Ecto neural progenitor cell (in vitro differentiated cells): Measurements from ENCODE around the gene CD22.
"Not testable (repeated sequence)": the region's sequence is repeated elsewhere in the genome, so short reads cannot be mapped to it uniquely, and the experiment has no call there.

Source experiments
- DNase-seq: peaks from one replicate; pipeline ENCODE4 v3.0.0-alpha.2; 2018; ENCODE audit warnings: low spot score

Gene CD22

DNA sequence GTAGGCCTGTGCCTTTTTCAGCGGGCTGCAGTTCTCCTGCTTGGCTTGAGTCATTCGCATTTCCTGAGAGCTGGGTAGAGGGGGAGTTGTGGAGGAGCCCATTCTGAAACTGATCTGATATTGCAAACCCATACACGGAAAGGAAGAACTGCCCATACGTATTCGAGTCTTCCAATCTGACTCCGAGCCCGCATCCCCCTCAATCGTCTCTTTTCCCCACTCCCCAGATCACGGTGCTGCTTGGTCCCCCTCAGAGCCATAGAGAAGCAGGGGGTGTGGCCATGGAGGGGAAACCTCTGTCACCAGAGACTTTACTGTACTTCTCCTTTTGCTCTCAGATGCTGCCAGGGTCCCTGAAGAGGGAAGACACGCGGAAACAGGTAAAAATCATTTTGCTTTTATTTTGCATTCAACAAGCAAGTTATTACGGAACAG, at the start of gene CD22:
Gene CD22, plus strand, starts transcription at position 337 of the 435 bp plus-strand sequence. CDS start 2,854 bp downstream, outside the sequence.
- no peak for DNase-seq

DNA sequence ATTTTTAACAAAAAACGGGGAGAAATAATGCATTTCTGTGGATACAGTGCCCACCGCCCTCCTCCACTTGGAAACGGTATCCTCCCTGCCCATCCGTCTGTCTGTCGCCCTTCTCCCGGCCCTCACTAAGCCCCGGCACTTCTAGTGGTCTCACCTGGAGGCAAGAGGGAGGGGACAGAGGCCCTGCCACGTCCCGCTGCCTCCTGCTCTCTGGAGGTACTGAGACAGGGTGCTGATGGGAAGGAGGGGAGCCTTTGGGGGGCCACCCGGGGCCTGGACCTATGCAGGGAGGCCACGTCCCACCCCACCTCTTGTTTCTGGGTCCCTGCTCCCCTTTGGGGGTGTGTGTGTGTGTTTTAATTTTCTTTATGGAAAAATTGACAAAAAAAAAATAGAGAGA, 49.6 kb upstream of the CD22 start:
- DNase-seq: no peak

DNA sequence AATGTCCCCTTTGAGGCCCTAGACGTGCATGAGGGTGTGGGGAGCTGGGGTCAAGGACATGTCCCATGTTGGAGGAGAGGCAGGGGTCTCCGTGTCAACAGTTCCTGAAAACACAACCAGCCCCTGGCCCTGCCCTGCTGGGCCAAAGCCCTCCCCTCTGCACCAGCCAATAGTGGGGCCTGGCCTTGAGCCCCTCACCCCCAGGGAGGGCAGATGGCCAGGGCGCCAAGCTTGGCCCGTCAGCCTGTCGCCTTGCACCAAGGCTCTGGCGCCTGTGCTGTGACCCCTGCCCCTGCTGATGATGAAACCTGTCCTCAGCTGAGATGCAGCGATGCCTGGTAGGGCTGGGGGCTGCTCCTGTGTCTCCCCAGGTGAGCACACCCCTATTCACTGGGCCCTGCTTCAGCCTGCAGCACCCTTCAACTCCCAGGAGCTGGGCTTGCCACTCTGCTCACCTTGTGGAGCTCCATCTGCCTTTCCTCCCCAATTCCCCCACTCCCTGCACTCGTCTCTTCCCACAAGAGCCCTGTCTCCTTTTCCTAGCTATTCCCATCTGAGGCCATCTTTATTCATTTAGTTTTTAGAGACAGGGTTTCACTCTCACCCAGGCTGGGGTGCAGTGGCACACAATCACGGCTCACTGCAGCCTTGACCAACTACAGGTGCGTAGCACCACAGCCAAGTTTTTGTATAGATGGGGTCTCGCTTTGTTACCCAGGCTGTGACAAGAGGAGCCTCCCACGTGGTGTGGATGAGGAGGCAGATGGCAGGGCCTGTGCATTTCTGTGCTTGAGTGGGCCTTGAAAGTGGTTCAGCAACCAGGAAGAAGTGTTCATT, 48.8 kb upstream of the CD22 start:
- DNase-seq: no peak

- no peak for DNase-seq
Observed at GRCh38 chr19:35281303-35281702, 47.7 kb upstream of the CD22 start.

DNA sequence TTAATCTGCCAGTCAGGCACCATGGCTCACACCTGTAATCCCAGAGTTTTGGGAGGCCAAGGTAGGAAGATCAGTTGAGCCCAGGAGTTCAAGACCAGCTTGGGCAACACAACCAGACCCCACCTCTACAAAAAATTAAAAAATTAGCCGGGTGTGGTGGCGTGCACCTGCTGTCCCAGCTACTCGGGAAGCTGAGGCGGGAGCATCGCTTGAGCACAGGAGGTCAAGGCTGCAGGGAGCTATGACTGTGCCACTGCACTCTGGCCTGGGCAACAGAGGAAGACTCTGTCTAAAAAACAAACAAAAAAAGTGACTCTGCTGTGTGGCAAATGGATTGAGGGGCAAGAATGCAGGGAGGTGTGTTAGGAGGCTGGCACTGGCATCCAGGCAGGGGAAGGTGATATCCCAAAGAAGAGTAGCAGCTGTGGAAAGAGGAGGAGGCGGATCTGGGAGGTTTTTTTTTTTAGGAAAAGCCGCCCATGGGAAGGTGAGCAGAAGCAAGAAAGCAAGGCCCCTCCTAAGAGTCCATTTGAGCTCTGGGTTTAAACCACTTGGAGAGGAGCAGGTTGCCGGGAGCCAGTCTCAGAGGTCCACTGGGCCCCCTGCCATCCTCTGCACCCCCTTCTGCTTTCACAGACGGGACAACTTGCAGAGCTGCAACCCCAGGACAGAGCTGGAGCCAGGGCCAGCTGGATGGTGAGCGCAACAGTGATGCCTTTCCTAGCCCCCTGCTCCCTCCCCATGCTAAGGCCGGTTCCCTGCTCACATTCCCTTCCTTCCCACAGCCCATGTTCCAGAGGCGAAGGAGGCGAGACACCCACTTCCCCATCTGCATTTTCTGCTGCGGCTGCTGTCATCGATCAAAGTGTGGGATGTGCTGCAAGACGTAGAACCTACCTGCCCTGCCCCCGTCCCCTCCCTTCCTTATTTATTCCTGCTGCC, 44.6 kb upstream of the CD22 start:
- DNase-seq: no peak

DNA sequence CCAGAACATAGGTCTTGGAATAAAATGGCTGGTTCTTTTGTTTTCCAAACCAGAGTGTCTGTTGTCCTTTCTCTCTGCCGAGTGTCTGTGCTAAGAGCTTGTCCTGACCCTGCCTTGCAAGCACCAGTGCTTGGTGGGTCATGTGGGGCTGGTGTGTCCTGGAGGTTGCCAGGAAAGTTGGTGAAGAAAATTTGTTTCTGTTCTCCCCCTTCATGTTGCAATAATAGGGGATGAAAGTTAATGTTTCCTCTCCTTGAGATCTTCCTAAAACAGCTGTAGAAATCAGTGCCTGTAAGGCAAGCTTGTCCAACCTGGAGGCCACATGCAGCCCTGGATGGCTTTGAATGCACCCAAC, 43.9 kb upstream of the CD22 start:
- no peak for DNase-seq

GRCh38 chr19:35285465-35285864, 43.5 kb upstream of the CD22 start:
- not testable (repeated sequence) for DNase-seq

DNA sequence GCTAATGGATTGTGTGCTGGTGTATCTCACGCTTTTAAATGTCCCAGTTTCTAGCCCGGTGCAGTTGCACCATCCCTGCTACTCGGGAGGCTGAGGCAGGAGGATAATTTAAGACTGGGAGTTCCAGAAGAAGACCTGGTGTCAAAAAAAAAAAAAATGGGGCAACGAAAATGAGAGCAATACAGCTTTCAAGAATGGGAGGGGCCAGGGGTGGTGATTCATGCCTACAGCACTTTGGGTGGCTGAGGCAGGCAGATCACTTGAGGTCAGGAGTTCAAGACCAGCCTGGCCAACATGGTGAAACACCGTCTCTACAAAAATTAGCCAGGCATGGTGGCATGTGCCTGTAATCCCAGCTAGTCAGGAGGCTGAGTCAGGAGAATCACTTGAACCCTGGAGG, 42.9 kb upstream of the CD22 start:
- DNase-seq: not testable (repeated sequence)

GRCh38 chr19:35287713-35288112, 41.3 kb upstream of the CD22 start:
- no peak for DNase-seq

GRCh38 chr19:35288331-35288730, 40.7 kb upstream of the CD22 start:
- DNase-seq: no peak

DNA sequence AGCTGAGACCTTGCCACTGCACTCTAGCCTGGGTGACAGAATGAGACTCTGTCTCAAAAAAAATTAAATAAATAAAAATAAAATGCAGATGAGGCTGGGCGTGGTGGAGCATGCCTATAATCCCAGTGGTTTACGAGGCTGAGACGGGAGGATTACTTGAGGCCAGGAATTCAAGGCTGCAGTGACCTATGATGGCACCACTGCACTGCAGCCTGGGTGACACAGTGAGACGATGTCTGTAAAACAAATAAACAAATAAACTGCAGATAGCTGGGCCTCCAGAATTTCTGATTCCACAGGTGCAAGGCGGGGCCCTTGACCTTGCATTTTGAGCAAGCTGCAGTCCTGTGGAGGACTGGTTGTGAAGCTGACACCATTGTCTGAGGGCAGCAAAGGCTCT, 40.1 kb upstream of the CD22 start:
- DNase-seq: no peak

- DNase-seq: no peak
Observed at GRCh38 chr19:35290381-35291127, 38.4 kb upstream of the CD22 start.

DNA sequence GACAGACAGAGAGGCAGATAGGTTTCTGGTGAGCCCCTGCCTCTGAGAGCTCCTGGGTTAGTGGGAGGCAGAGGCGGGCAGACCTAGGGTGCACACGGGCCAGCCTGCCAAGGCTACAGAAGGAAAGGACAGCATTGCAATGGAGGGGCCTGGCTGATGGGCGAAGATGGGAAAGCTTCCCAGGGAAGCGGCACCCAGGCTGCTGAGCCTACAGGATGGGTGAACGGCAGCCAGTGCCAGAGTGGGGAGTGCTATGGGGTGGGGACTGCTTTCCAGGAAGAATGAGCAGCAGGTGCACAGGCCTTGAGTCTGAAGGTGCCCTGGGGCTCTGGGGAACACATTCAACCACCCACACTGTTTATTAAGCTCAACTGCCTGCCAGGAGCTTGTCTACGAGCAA, 37.7 kb upstream of the CD22 start:
- DNase-seq: no peak

DNA sequence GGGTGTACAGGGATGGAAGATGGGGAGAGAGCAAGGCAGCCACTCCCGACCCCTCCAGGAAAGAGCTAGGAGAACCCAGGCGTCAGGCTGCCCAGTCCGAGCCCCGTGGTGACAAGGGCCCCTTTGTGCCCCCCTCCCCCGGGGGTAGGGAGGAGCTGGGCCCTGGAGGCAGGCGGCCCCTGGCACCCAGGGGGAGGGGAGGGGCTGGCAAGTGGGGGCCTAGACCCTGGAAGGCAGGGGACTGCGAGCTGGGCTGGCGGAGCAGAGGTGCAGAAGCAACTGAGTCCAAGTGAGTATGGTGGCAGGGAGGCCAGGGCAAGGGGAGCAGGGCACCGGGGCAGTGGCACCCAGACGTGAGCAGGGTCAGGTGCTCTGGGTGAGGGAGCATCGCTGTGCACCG, 37.1 kb upstream of the CD22 start, which contains the start of gene MAG:
Gene MAG, plus strand, starts transcription at position 246 of the 400 bp plus-strand sequence. CDS start 3,248 bp downstream, outside the sequence.
- DNase-seq: no peak

- DNase-seq: no peak
Observed at GRCh38 chr19:35292421-35293362, 36.3 kb upstream of the CD22 start.

DNA sequence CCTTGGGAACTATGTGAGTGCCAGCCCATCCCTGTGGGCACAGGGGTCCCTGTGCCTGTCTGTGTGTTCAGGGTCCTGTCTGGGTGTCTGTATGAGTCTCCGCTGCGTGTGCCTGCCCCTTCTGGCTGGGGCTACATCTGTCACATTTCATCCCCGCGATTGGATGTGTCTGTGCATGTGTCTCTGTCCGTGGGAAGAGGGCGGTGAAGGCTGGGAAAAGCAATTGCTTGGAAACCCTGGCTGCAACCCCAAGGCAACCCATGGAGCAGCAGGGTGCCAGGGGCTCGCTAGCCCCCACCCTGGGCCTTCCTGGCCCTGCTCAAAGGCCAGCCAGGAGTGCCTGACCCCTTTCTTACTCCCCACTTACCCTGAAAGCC, 35.6 kb upstream of the CD22 start:
- DNase-seq: no peak

- DNase-seq: no peak
Observed at GRCh38 chr19:35293808-35294207, 35.2 kb upstream of the CD22 start.

- no peak for DNase-seq
Observed at GRCh38 chr19:35294328-35294727, 34.7 kb upstream of the CD22 start.

DNA sequence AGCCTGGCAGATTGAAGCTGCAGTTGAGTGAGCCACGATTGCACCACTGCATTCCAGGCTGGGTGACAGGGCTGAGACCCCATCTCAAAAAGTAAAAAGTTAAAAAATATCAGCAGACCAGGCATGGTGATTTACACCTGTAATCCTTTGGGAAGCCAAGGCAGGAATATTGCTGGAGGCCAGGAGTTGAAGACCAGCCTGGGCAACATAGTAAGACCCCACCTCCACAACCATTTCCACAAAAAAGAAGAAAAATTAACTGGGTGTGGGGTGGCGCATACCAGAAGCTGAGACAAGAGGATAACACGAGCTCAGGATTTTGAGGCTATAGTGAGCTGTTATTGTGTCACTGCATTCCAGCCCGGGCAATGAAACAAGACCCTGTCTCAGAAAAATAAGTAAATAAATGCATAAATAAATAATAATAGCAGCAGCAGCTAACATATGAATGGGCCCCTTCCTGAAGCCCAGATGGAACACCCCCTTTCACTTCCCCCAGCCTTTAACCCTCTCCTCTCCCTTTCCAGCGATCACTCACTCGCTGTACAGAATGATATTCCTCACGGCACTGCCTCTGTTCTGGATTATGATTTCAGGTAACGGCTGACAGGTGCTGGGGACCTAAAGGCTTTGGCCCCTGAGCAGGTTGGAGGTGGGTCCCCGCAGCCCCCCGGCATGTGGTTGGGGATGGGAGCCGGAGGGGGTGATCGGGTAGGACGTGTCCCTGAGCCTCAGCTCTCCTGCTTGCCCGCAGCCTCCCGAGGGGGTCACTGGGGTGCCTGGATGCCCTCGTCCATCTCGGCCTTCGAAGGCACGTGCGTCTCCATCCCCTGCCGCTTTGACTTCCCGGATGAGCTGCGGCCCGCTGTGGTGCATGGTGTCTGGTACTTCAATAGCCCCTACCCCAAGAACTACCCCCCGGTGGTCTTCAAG, 33.9 kb upstream of the CD22 start:
- DNase-seq: no peak
